Activated CD8-positive, alpha-beta memory T cell treated with anti-CD3 and anti-CD28 coated beads for 36 hours (primary cell): Measurements from ENCODE around the gene ASCC3. TPM values are rescaled to one million over a fixed set of nuclear protein-coding genes. Genes with fewer than 3 reads are reported as not detected.

Experiments
- CTCF ChIA-PET: fragments of 350-600 bp; sonication (Branson Sonifier 250); formaldehyde crosslinking; loops from one replicate; lab custom pipeline; 2021; ENCODE audit warnings: antibody characterized with exemption; lab: Charles Lee
- POLR2A ChIA-PET: fragments of 350-600 bp; sonication (Branson Sonifier 250); formaldehyde crosslinking; loops from one replicate; lab custom pipeline; 2021; ENCODE audit warnings: antibody characterized with exemption; lab: Charles Lee
- total RNA-seq, 2 experiments: library from RNA; stranded (reverse); gene quantifications; one replicate each; pipeline ENCODE4 v1.2.3, GENCODE V29; 2021

ASCC3 gene
- total RNA-seq, 2 experiments from 2014 or later, result 56.9 to 57.4 TPM

DNA sequence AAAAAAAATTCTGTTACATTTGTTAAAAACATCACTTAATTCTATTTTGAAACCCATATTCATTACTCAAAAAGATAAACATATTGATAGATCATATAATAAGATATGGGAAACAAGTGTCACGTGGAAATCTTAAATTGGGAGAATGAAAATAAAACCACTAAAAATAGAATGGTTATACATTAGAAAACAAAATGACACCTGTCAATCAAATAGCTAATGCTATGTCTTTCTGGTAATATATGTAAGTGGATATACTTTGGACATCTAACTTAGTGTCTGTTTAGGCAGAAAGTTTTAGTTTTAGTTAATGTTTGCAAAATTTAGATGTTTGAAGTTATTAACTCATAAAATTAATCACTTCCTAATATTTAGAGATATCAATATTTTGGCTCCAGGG is 321.3 kb downstream of the ASCC3 start:
- POLR2A ChIA-PET, result no interaction called here

DNA sequence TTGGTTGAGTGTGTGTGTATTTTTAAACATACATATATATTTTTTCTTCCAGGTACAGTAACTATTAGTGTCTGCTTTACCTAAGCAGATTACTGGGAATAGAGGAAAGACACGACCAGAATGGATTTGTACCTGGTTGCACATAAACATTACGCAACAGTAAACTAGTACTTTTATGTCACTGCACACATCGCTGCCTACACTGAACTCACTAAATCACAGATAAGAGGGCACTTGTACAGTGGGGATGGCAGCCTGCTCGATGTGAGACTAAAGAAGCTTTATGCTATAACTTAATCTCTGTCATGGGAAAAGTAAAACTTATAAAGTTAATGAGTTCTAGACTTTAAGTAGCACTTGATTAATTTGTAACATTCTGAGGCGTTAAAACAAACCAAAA is 326.9 kb downstream of the ASCC3 start:
- CTCF ChIA-PET, result no interaction called here

More for the DNA sequence above, 321.3 kb downstream of the ASCC3 start:
- CTCF ChIA-PET, result no interaction called here

DNA sequence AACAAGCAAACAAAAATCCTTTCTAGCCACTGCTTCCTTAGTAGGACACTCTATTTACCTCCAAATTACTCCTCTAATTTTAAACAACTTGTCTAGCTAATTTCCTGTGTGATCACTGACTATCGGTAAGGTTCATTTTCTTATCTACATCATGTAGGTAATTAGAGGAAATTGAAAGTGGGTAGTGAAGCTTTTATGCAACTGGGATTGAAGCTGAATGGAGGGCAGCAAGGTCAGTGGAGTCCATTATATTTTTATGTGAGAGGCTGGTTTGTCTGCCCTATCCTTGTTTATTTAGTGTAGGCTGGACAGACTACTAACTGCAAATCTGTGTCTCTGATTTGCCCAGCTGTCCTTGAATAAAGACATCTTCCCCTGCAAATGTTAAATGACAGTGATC is 327.9 kb downstream of the ASCC3 start:
- CTCF ChIA-PET, result interaction anchor here (0.6 kb wide), 1 partner anchor 428 kb away, joined by 3 read pairs; no protein-coding TSS in a partner anchor
- POLR2A ChIA-PET, result no interaction called here

More for the DNA sequence above, 326.9 kb downstream of the ASCC3 start:
- POLR2A ChIA-PET, result no interaction called here

DNA sequence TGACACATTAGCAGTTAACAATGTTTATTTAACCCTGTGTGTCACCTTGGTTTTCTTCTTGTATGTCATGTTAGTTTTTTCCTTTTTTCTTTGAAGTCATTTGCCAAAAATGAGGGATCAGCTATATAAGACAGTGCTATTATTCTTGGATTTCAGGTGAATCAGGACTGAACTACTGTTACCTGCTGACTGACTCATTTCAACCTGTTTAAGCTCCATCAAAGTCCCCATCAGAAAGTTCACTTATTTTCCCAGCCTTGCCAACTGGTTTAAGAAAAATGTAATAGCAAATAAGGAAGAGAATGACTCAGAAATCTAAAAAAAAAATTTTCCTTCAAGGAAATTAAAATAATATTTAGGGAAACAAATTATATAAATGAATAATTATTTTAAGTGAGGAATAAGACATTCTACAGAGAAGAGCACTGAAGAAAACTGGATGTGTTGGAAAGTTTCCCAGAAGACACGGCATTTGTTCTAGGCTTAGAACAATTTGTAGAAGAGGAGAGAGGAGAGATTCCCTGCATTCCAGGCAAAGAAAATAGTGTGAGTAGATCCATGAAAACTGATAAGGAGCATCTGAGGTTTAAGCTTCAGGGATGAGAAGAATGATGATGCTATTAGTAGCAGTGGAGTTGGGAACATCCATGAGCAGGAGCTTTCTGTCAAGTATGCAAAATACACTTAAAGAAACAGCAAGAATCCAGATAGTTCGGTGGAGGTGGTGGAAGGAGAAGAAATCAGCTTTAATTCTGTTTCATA is 331.5 kb downstream of the ASCC3 start:
- ChIA-PET CTCF (no interaction called here), POLR2A (no interaction called here)

DNA sequence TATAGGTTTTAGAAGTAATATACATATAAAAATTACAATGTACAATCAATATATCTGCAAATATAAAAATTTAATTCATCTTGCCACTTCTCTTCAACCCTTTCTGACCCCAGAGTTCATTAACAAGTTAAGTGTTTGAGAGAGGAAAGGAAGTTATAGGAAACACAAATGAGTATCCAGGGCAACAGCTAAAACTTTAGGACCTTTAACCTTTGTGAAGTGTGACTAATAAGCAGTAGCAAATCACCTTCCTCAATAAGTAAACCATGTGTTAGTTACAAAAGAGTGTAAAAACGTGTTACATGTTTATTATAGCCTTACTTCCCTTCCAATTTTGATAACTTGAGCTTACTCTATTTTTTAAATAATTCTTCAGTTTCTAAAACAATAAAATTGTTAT is 343.0 kb downstream of the ASCC3 start:
- ChIA-PET CTCF (interaction anchor here (0.5 kb wide), 1 partner anchor 259 kb away, joined by 4 read pairs; no protein-coding TSS in a partner anchor), POLR2A (no interaction called here)

DNA sequence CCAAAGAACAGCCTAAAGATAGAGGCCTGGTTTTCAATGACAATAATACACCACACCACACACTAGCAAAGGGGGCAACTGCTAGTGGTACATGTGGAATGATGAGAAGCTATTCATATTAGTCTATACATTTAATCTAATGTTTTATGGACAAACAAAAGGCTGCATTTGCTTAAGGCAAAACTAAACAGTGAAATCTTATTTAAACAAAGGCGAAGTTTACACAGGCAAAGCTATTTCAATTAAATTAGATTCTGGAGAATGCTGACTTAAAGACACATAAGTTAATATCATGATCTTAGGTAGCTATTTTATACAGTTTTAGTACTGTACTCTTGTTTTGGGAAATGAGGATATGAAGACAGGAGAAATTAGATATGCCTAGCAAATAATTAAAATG is 362.5 kb downstream of the ASCC3 start:
- ChIA-PET CTCF (no interaction called here), POLR2A (no interaction called here)

DNA sequence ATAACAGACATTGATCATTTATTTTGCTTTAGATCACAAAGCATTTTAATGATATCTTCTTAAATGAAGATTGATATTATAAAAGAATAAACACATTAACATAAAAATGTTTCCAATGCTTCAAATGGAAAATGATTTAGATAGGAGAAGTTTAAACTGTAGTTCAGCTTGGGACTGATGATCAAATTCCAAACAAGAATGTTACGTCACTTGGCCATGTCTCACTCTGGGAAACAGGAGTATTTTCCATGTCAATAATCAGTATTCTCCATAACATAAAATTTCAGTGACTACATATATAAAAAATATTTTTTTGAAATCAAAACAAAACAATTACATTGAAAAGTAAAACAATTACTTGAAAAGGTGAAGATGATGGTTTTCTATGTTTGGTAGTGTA is 363.5 kb downstream of the ASCC3 start:
- ChIA-PET POLR2A (no interaction called here), CTCF (no interaction called here)

DNA sequence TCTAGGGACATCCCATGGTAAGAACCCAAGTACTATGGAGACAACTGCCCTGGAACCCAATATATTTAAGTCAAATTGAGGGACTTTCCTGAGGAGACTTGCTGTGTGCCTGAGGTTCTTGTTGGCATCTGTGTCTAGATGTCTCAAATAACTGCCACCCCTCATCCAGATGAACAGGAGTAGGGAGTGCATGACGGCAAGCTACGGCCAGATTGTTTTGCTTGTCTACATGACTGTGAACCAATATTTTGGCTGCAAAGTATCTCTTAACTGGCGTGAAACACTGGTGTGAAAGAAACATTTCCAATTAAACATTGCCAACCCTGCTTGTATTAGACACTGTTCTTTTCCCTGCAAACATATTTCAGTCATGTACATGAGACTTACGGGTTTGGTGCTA is 364.0 kb downstream of the ASCC3 start:
- ChIA-PET POLR2A (no interaction called here), CTCF (no interaction called here)

DNA sequence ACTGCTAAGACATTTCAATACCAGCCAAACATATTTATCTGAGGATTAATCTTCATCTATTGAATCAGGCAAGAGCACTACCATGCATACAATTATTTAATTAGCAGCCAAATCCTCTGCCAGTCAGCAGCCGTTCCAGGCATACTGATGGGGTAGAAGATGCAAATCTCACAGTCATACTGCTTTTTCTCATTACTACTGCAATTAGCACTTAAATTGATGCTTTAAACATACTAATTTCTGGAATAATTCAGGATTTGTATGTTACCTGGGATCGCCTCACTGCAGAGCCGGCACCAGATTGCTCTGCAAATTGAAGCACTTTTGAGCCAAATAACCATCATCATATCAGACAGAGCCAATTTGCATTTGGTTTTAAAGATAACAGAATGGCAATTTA is 366.5 kb downstream of the ASCC3 start:
- ChIA-PET CTCF (no interaction called here), POLR2A (no interaction called here)

DNA sequence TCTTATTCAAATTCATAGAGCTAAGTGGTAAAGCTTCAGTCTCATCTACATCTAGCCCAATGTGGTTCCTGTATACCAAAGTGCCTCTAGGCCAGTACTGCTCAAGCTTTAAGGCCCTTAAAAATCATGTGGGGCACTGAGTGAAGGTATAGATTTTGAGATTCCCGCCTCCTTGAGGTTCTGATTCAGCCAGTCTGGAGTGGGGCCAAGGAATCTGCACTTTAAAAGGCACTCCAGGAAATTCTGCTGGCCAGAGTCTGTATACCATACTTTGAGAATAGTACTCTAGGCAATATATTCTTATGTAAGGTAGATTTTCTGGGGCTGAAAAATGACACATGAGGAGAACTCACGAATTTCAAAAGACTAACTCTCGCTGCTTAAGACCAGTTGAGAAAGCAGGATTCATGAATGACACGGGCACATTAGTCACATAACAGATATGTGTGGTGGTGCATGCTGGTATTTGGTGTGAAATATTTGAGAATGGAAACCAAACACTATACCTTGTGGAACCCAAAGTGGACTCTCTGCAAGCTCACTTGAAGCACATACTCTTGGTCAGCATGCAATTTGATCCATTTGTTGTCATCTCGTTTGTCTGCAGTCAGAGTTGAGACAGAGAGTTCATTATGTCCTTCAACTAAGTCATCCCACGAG is 368.8 kb downstream of the ASCC3 start:
- POLR2A ChIA-PET, result no interaction called here
- CTCF ChIA-PET, result no interaction called here

DNA sequence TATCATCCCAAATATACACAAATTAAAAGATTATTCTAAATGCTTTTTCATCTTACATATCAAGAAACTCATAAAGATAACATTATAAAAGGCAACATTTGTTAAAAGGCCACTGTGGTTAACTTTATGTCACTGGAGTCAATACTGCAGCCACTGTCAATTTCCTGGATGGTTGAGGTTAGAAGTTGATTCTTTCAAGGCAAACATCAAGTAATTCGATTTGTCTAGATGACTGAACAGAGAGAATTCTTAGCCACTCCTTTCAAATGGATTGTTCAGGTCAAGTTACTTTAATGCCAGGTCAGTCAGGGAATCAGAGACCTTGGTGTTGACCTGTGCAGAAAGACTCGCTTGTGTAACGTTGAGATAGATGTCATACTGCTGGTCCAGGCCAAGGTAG is 372.0 kb downstream of the ASCC3 start:
- ChIA-PET CTCF (no interaction called here), POLR2A (no interaction called here)

DNA sequence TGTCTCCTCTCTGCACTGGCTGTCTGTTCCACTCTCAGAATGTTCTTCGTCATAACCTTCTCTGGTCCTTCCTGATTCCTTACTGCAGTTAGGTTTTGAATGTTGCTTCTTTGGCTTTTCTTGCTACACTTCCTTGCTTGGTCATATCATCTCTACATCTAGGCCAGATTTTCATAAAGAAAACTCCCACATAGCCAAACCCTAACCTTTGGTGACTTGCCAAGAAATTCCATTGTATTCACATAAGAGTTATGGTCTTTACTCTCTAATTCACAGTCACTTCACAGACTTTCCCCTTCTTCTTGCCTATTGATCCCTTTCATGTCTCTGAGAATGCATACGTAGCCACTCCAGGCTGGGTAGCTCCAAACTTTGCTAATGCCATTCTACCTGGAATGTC is 374.5 kb downstream of the ASCC3 start:
- ChIA-PET CTCF (no interaction called here), POLR2A (no interaction called here)

DNA sequence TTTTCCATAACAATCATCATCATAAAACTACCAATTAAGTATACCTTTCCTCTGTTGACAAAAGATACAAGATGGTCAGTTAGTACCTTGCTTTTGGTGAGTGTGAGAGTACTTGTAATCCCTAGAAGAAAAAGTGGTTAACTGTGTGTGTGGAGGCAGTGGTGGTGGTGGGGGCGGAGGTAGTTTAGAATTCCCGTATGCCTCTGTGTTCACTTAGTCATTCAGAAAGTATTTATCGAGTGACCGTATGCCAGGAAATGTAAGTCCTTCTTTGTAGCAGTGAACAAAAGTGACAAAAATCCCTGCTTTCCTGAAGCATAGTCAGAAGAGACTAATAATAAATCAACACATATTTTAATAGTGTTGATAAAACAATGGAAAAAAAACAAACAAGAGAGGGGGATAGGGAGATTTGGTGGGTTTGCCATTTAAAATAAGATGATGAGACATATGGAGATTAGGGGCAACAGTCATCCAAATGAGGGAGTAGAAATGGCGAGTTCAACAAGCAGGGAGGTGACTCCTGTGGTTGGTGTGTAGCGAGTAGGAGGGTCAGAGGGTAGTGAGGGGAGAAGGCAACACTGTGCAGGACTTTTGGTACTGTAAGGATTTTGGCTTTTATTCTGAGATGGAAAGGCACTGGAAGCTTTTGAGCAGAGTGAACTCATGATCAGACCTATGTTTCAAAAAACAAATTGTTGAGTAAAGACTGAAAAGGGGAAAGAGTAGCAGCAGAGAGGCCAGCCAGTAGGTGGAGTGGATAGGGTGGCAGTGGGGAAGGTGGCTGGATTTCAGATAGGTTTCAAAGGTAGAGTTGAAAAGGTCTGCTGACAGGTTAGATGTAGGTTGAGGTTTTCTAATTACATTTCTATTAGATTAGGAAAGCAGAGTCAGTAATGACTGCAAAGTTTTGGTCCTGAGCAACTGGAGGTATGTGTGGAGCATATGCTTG is 376.1 kb downstream of the ASCC3 start:
- ChIA-PET POLR2A (no interaction called here), CTCF (no interaction called here)

DNA sequence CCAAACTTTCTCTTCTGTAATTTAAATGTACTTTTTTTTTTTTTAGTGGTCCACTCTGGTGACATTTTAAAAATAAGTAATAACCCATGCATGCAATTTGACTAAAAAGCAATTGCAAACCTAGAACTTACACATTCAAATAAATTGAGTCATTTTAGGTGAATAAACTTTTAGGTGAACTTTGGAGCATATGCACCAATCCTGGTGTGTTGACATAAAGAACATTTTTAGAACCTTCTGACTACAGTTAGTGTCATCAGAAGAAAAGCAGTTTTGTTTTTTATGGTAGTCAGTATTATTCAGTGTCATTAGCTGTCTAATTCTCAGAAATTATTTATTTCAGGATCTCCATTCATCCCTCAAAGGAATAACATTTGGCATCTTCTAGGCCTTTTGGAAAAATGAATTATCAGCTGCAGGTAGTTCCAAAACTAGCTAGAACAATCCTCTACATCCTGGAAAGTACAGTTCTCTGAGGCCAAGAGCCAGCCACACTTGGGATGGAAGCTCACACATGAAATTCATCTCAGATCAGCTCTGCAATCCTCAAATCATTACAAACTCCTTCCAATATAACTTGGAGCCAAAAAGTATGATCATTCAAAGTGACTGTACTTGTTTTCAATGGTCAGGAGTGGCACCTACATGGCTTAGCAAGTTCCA is 378.0 kb downstream of the ASCC3 start:
- POLR2A ChIA-PET, result no interaction called here
- CTCF ChIA-PET, result no interaction called here

DNA sequence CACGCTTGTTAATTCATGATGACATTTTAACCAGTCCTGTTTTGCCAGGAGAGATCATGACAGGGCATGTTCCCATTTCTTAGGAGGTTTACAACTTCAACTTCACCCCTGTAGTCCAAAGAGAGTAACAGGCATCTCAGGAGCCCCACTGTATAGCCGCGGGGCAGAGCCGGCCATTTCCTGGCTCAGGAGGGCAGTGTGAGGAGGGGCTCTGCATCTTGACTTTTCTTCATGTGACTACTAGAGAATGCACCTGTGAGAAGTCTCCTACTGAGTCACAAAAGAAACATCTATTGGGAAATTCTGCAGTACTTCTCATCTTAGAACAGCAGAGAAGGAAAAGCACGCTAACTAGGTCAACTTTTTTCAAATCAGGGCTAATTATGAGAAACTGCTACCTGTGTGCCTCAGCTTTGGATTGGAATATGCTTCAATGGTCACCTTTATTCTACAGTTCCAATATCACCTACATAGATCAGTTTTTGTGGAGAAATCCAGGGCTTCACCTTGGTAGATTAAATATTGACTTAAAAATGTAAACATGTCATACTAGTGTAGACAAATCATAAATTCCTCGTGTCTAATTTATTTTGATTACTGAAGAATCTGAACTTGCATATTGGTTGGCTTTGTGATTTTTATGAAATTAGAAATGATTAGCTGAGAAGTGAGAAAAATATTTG is 387.8 kb downstream of the ASCC3 start:
- CTCF ChIA-PET, result no interaction called here
- POLR2A ChIA-PET, result no interaction called here

DNA sequence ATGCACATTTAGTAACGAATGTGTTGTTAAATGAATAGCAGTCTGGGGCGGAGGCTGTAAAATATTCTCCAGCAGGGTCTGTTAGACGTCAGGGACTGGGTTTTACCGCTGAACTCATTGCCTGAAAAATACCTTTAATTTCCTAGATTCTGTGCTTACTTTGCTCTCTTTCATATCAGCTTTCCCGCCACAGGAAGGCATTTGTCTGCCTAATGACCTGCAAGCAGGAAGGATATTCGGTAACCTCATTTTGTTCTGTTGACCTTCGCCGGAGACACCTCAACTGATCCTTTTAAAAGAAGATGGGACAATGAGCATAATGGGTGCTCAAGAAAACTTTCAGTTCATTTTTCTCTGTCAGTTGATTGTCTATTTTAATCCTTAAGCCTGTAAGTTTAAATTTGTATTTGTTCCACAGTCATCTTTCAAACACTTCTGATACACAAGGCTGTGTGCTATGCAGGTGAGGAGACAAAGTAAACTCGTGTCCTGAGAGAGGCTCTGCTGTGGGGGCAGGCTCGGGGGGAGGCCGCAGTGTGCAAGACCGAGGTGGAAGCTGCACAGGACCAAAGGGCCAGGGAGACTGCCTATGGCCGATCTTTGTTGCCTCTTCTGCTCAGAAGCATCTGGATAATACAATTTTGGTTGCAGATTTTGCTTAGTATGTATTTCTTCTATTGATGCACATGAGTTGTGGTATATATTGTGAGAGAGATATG is 389.0 kb downstream of the ASCC3 start:
- CTCF ChIA-PET, result no interaction called here
- POLR2A ChIA-PET, result no interaction called here

DNA sequence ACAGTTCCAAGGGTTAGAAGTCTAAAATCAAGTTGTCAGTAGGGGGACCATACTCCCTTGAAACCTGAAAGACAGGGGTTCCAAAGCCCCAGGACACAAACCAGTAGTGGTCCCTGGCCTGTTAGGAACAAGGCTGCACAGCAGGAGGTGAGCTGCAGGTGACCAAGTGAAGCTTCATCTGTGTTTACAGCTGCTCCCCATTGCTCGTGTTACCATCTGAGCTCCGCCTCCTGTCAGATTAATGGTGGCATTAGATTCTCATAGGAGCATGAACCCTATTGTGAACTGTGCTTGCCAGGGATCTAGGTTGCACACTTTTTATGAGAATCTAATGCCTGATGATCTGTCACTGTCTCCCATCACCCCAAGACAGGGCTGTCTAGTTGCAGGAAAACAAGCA is 391.1 kb downstream of the ASCC3 start:
- CTCF ChIA-PET, result no interaction called here
- POLR2A ChIA-PET, result no interaction called here

DNA sequence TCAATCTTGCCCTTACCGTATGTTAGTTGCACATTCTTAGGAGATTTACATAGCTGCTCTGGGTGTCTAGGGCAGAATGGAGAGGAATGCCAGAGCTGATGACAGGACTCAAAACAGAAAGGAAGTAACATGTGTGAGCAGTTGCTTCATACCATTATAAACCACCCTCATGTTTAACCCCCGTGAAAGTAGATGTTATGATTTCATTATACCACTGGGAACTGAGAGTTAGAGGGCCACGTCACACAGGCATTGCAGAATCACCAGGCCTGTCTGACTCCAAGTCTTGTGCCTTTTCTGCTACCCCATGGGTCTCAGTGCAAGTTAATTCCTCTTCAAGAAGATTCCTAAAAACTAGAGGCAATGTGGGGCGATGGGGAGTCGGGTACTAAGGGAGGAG is 392.9 kb downstream of the ASCC3 start:
- ChIA-PET POLR2A (no interaction called here), CTCF (no interaction called here)
